Lower leg skin (tissue), 4 donors: ENCODE measurements around the gene CERK. TPM values are rescaled to one million over a fixed set of nuclear protein-coding genes. Genes with fewer than 3 reads are reported as not detected.
"Not testable (repeated sequence)": the region's sequence is repeated elsewhere in the genome, so short reads cannot be mapped to it uniquely, and the experiment has no call there.

Experiments used
- DNase-seq, 2 donors: peaks; one replicate each; pipeline ENCODE4 v3.0.0-alpha.2; 2019; ENCODE audit warnings: low spot score in 2 of 2
- H3K4me3 ChIP-seq: fragments of 200-600 bp; sonication (generic); 2 replicates; pipeline ENCODE4 v1.5.1; 2017; ENCODE audit warnings: mild to moderate bottlenecking, low read depth; ENCODE audit not compliant: poor library complexity, severe bottlenecking
- CTCF ChIP-seq, 3 donors: fragments of 450-650 bp; IDR thresholded peaks; one replicate each; pipeline ENCODE4 v1.5.1; 2016; ENCODE audit warnings: antibody characterized with exemption in 3 of 3, mild to moderate bottlenecking in 3 of 3, moderate library complexity in 2 of 3
- POLR2A ChIP-seq, 2 donors: fragments of 450-650 bp; IDR thresholded peaks; one replicate each; pipeline ENCODE4 v1.6.1; 2016 to 2017; ENCODE audit warnings: antibody characterized with exemption in 2 of 2, mild to moderate bottlenecking in 1 of 2, moderate library complexity in 1 of 2
- WGBS, 2 donors: methylation state at CpG; one replicate each; pipeline ENCODE4 v1.1.5; 2018; 5-methylcytosine and 5-hydroxymethylcytosine counted together
- intact Hi-C: fragments of 100-400 bp; cut with DNase I; formaldehyde crosslinking; loops from one replicate; pipeline ENCODE4 v1.15.0; 2023; ENCODE audit warnings: low total_unique reads
- total RNA-seq, 4 donors: library from RNA; depleted of rRNA; stranded (reverse); fragments of >200 nt; gene quantifications; one replicate each; pipeline ENCODE4 v1.1.0, GENCODE V29; 2016

The CERK gene
- total RNA-seq, 4 donors from 2014 or later = 38.9 to 49.6 (median 41.5) TPM

- DNase-seq = peak in 1 of 2 donors; percentile 54
Measured at GRCh38 chr22:46734830-46735453, 3.1 kb downstream of the CERK start.

GRCh38 chr22:46734213-46734722, 3.8 kb downstream of the CERK start:
- DNase-seq, H3K4me3 ChIP-seq, intact Hi-C loops: not testable (repeated sequence)
- WGBS, 2 donors = 30 to 42% methylated on average over 12 of the region's 12 CpGs

More at GRCh38 chr22:46734830-46735453, 3.1 kb downstream of the CERK start:
- TF ChIP-seq POLR2A (IDR thresholded peaks at IDR 0.05) = no peak
- TF ChIP-seq CTCF (IDR thresholded peaks at IDR 0.05) = no peak
- intact Hi-C loops = no loop called here
- WGBS, 2 donors = 27 to 44% methylated on average over 12 of the region's 12 CpGs
- no peak overlapping the region for H3K4me3 ChIP-seq

GRCh38 chr22:46732513-46732912, 5.5 kb downstream of the CERK start:
- no peak for TF ChIP-seq CTCF (IDR thresholded peaks at IDR 0.05)
- TF ChIP-seq POLR2A (IDR thresholded peaks at IDR 0.05) = no peak
- no peak for DNase-seq
- WGBS, 2 donors = 77 to 84% methylated on average over 7 of the region's 7 CpGs
- intact Hi-C loops = no loop called here
- H3K4me3 ChIP-seq = no peak overlapping the region

GRCh38 chr22:46732041-46732379, 6.0 kb downstream of the CERK start:
- WGBS, 2 donors = 88 to 92% methylated on average over 14 of the region's 14 CpGs
- DNase-seq = no peak
- H3K4me3 ChIP-seq = no peak overlapping the region
- intact Hi-C loops = no loop called here
- no peak for TF ChIP-seq CTCF (IDR thresholded peaks at IDR 0.05)
- TF ChIP-seq POLR2A (IDR thresholded peaks at IDR 0.05) = no peak

GRCh38 chr22:46731246-46732040, 6.6 kb downstream of the CERK start:
- WGBS, 2 donors = 54 to 56% methylated on average over 16 to 22 of the region's 22 CpGs
- intact Hi-C loops = no loop called here
- DNase-seq = no peak
- no peak for TF ChIP-seq CTCF (IDR thresholded peaks at IDR 0.05)
- H3K4me3 ChIP-seq = no peak overlapping the region

GRCh38 chr22:46730568-46731245, 7.3 kb downstream of the CERK start:
- no peak for TF ChIP-seq CTCF (IDR thresholded peaks at IDR 0.05)
- no peak for TF ChIP-seq POLR2A (IDR thresholded peaks at IDR 0.05)
- WGBS, 2 donors = 29 to 50% methylated on average over 5 to 7 of the region's 9 CpGs
- intact Hi-C loops = no loop called here
- no peak for DNase-seq
- H3K4me3 ChIP-seq = no peak overlapping the region
